PC-9 (cell line): ENCODE results near the gene AMIGO1. TPM values are rescaled to one million over a fixed set of nuclear protein-coding genes. Genes with fewer than 3 reads are reported as not detected.

ENCODE experiments used
- BruUV-seq: library from RNA; stranded (reverse); fragments of 400-500 nt; replicated peaks from 2 replicates; lab custom pipeline; 2021; lab: Mats Ljungman, UMichigan
- CTCF ChIA-PET: fragments of 300-600 bp; sonication (Branson Sonifier 250); formaldehyde crosslinking; loops from one replicate; lab custom pipeline; 2022; ENCODE audit warnings: antibody characterized with exemption; lab: Charles Lee
- POLR2A ChIA-PET: fragments of 300-600 bp; sonication (Branson Sonifier 250); formaldehyde crosslinking; loops from one replicate; lab custom pipeline; 2022; ENCODE audit warnings: antibody characterized with exemption; ENCODE audit not compliant: unreplicated experiment; lab: Charles Lee
- DNase-seq, 2 experiments: peaks; one replicate each; pipeline versions ENCODE4 v3.0.0 to v3.0.0-alpha.2; 2015 to 2022; ENCODE audit warnings: mixed read lengths in 1 of 2
- H2AFZ ChIP-seq: fragments of 200-600 bp; sonication (generic); 2 replicates; pipeline ENCODE4 v1.8.1; 2017; ENCODE audit warnings: antibody characterized with exemption
- H3F3A ChIP-seq: fragments of 200-600 bp; sonication (generic); 2 replicates; pipeline ENCODE4 v1.8.1; 2017; ENCODE audit warnings: antibody characterized with exemption, mild to moderate bottlenecking, low read depth; ENCODE audit not compliant: insufficient read depth
- H3K27ac ChIP-seq: fragments of 200-600 bp; sonication (generic); 2 replicates; pipeline ENCODE4 v1.6.1; 2016; ENCODE audit warnings: mixed run types
- H3K27me3 ChIP-seq: fragments of 200-600 bp; sonication (generic); 2 replicates; pipeline ENCODE4 v1.6.1; 2016; ENCODE audit warnings: low read depth, mixed run types; ENCODE audit not compliant: insufficient read depth
- H3K36me3 ChIP-seq: fragments of 200-600 bp; sonication (generic); 2 replicates; pipeline ENCODE4 v1.6.1; 2016; ENCODE audit warnings: low read depth, mixed run types
- H3K4me1 ChIP-seq: fragments of 200-600 bp; sonication (generic); replicated peaks from 2 replicates; pipeline ENCODE4 v1.6.1; 2016; ENCODE audit warnings: mixed run types; ENCODE audit not compliant: insufficient read depth
- H3K4me2 ChIP-seq: fragments of 200-600 bp; sonication (generic); 2 replicates; pipeline ENCODE4 v1.6.1; 2017; ENCODE audit warnings: mixed run types
- H3K4me3 ChIP-seq: fragments of 200-600 bp; sonication (generic); 2 replicates; pipeline ENCODE4 v1.6.1; 2016; ENCODE audit warnings: mixed run types
- H3K79me2 ChIP-seq: fragments of 200-600 bp; sonication (generic); 2 replicates; pipeline ENCODE4 v1.6.1; 2017; ENCODE audit warnings: low read depth, mixed run types
- H3K9me2 ChIP-seq: fragments of 200-600 bp; sonication (generic); 2 replicates; pipeline ENCODE4 v1.8.1; 2017; ENCODE audit warnings: mild to moderate bottlenecking; ENCODE audit not compliant: insufficient read depth
- H3K9me3 ChIP-seq: fragments of 200-600 bp; sonication (generic); 2 replicates; pipeline ENCODE4 v1.8.1; 2016; ENCODE audit warnings: low read depth; ENCODE audit not compliant: insufficient read depth
- H4K20me1 ChIP-seq: fragments of 200-600 bp; sonication (generic); 2 replicates; pipeline ENCODE4 v1.8.1; 2017; ENCODE audit not compliant: insufficient read depth
- CTCF ChIP-seq: fragments of 200-600 bp; sonication (generic); conservative IDR thresholded peaks from 2 replicates; pipeline ENCODE4 v1.6.1; 2017; ENCODE audit warnings: mixed run types, antibody characterized with exemption, mild to moderate bottlenecking, moderate library complexity
- EZH2 ChIP-seq: fragments of 200-600 bp; sonication (generic); IDR thresholded peaks from 2 replicates; pipeline ENCODE4 v1.8.0; 2017; ENCODE audit warnings: antibody characterized with exemption, low read depth
- intact Hi-C: fragments of 100-400 bp; cut with micrococcal nuclease; formaldehyde crosslinking; loops from one replicate; pipeline ENCODE4 v1.10.0; 2022; ENCODE audit not compliant: unreplicated experiment
- total RNA-seq: library from RNA; stranded (reverse); gene quantifications from 2 replicates; pipeline ENCODE4 v1.2.3, GENCODE V29; 2021

The AMIGO1 gene
- total RNA-seq, 1 experiment from 2014 or later: 4.2 TPM

GRCh38 chr1:109528712-109529111 lies 19.2 kb upstream of the AMIGO1 start:
- no peaks in the 10 kb centered on the region for H3K9me2 ChIP-seq
- no peaks in the 10 kb centered on the region for H3K36me3 ChIP-seq
- no TSS peak for BruUV-seq
- no peaks in the 10 kb centered on the region for H4K20me1 ChIP-seq
- intact Hi-C loops: no loop called here
- TF ChIP-seq EZH2 (no peak), CTCF (no peak)
- H3K4me1 ChIP-seq: no peaks in the 10 kb centered on the region
- H3F3A ChIP-seq: peaks cover 5% of the 10 kb centered on the region; the same call in 1 of the 2 replicates
- no peak overlapping the region for H3K4me2 ChIP-seq
- ChIA-PET POLR2A (no interaction called here), CTCF (interaction anchor here (1.0 kb wide), 1 partner anchor 38 kb away, joined by 3 read pairs; no protein-coding TSS in a partner anchor)
- no peak overlapping the region for H2AFZ ChIP-seq
- H3K27ac ChIP-seq: no peak overlapping the region
- H3K4me3 ChIP-seq: no peak overlapping the region
- H3K27me3 ChIP-seq: peaks cover 18% of the 10 kb centered on the region
- no peak for DNase-seq
- no peaks in the 10 kb centered on the region for H3K79me2 ChIP-seq
- no peaks in the 10 kb centered on the region for H3K9me3 ChIP-seq

- Histone ChIP-seq H3K36me3 (no peaks in the 10 kb centered on the region), H3K4me3 (no peak overlapping the region), H3K27ac (no peak overlapping the region), H3K9me2 (no peaks in the 10 kb centered on the region), H3K79me2 (no peaks in the 10 kb centered on the region), H3K4me1 (no peaks in the 10 kb centered on the region), H2AFZ (no peak overlapping the region), H3K9me3 (no peaks in the 10 kb centered on the region), H4K20me1 (no peaks in the 10 kb centered on the region), H3F3A (peaks cover 2% of the 10 kb centered on the region; the same call in 1 of the 2 replicates), H3K27me3 (peaks cover 20% of the 10 kb centered on the region), H3K4me2 (no peak overlapping the region)
- POLR2A ChIA-PET: no interaction called here
- intact Hi-C loops: no loop called here
- no TSS peak for BruUV-seq
- DNase-seq: no peak
- CTCF ChIA-PET: no interaction called here
- no peak for TF ChIP-seq CTCF
- no peak for TF ChIP-seq EZH2
Observed at GRCh38 chr1:109527846-109528695, 18.5 kb upstream of the AMIGO1 start.

DNA sequence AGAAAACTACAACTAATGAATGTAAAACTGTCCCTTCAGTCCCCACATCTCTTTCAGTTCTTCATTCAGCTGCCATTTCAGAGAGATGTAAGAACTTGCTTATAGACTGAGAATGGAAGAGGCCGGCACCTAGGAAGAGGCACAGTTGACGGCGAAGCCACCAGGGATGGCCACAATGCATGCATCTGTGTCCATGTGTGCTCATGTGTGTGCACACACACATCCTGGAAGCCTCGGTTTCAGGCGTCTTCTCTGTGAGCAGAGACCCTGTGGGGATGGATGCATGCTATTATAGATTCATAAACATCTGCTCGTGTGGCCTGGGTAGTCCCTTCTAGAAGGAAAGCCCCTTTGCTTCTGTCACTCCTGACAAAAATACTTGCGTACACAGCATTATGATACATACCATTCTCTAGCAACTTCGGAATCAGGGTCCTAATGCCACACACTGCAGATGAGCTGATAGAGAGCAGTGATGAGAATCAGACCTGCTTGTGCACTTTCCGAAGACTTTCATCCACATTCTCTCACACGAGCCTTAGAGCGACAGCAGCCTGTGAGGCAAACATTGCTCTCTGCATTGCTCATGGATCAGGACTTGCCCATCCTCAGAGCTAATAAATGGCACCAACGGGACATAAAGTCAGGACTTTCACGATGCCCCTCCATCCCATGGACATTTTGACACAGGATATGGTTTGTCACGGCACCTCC lies 17.7 kb upstream of the AMIGO1 start:
- DNase-seq: no peak
- Histone ChIP-seq H3K27me3 (peaks cover 26% of the 10 kb centered on the region), H3K4me2 (no peak overlapping the region), H3K4me3 (no peak overlapping the region), H2AFZ (no peak overlapping the region), H3K9me3 (no peaks in the 10 kb centered on the region), H3K79me2 (no peaks in the 10 kb centered on the region), H3K9me2 (no peaks in the 10 kb centered on the region), H3K4me1 (no peaks in the 10 kb centered on the region), H3K36me3 (no peaks in the 10 kb centered on the region), H3F3A (no peaks in the 10 kb centered on the region), H3K27ac (no peak overlapping the region), H4K20me1 (no peaks in the 10 kb centered on the region)
- intact Hi-C loops: no loop called here
- ChIA-PET CTCF (no interaction called here), POLR2A (no interaction called here)
- TF ChIP-seq CTCF (no peak), EZH2 (no peak)
- BruUV-seq: no TSS peak
